NOMO-1 treated with DMSO at 0.1 percent for 48 hours (cell line): ENCODE data around the gene SYNGR1.
"Not testable (repeated sequence)": the region's sequence is repeated elsewhere in the genome, so short reads cannot be mapped to it uniquely, and the experiment has no call there.

ENCODE experiments used
- DNase-seq: peaks from one replicate; lab custom pipeline; 2025; ENCODE audit not compliant: unreplicated experiment; lab: John Stamatoyannopoulos, UW

The SYNGR1 gene

DNA sequence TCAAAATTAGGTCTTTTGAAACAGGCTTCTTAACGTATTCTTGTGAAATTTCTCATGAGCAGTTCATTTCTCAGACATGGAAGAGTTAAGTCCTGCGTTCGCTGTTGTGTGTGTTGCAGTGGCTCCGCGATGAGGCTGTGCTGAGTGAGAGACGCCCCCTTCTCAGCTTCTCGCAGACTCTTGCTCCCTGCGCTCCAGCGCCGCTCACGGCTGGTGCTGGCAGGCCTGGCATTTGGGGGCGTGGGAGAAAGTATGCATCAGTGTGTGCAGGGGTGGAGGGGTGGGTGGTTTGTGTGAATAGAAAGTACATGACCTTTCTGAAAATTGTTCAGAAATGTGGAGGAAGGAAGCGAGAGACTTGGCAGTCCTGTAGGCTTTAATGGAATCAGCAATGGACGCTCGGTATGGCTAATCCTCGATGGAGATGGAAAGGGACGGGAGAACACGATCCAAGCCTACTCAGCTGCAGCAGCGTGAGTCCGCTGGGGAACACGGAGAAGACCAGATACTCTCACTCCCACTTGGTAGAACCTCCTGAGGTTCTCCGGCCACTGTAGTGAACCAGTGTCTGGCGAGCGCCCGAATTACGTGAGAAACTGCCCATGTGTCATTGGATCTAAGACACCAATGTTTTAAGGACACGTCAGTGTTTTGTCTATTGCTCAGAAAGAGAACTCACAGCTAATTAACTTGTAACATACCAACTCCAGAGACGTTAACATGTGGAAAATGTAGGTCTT lies 55.7 kb downstream of the SYNGR1 start:
- no peak for DNase-seq

DNA sequence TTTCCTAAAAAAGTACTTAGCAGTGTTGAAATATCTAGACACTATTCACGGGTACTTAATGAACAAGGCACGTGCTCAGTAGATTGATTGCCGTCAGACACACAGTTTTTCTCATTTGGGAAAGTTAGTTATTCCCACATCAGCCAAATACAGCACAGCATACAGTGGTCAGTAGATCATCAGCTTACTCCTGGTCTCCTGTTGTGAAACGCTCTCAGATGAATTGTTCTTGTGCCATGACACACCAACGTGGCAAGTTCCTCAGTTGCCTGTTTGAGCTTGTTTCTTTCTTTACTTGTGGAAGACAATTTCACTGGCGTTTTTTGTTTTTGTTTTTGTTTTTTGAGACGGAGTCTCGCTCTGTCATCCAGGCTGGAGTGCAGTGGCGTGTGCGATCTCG lies 58.4 kb downstream of the SYNGR1 start:
- DNase-seq: no peak

DNA sequence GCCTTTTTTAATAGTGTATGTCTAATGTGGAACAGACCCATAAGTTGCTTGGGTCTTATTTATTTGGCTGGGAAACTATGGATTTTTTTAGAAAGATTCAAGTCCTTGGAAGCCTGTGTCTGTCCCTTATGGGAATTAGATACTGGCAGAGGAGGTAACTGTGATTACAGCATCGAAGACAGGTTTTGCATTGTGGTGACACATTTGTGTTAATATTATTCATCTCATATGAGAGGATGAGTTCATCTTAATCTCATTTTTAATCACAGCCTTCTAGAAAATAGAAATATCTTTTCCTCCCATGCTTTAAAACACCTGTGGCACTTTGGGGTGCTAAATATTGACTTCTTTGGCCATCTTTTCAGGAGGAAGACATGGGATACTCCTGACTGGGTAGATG lies 59.0 kb downstream of the SYNGR1 start:
- DNase-seq: no peak

DNA sequence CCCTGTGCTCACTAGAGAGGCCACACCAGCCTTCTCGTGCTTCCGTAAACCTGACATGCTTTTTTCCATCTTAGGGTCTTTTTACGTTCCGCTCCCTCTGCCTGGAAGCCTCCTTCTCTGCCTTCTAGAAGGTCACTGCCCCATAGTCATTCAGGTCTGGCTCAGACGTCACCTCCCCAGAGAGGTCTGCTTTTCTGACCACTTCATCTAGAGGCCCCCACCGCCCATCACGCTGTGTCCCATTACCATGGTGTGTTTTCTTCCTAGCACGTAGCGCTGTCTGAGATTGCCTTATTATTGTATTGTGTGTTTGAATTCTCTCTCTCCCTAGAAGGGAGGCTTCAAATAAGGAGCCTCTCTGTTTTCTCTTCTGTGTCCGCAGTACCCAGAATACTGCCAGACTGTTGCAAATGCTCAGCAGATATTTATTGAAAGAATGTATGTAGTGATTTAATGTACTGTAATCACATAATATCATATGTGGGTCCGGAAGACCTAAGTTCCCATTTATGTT lies 59.8 kb downstream of the SYNGR1 start:
- no peak for DNase-seq

DNA sequence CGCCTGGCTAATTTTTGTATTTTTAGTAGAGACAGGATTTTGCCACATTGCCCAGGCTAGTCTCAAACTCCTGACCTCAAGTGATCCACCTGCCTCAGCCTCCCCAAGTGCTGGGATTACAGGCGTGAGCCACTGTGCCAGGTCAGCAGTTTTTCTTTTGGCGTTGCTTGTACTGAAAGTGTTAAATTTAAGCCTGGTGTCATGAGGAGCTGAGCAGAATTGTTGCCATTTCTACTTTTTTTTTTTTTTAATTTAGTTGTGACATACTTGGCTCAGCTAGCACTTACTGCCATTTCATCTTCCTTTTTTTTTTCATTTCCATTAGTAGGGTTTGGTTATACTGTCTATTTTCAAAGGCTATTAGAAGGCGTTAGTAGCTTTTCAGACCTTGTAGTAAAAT lies 60.5 kb downstream of the SYNGR1 start:
- peak; percentile 61 for DNase-seq

DNA sequence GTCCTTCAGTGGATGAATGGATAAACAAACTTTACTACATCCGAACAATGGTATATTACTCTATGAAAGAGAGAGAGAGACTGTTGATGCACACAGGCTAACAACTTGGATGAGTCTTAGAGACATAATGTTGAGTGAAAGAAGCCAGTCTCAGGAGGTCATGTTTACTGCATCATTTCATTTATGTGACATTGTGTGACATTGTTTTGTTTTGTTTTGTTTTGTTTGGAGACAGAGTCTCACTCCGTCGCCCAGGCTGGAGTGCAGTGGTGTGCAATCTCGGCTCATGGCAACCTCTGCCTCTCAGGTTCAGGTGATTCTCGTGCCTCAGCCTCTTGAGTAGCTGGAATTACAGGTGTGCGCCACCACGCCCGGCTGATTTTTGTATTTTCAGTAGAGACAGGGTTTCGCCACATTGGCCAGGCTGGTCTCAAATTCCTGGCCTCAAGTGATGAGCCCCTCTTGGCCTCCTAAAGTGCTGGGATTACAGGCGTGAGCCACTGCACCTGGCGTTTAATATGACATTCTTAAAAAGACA lies 62.1 kb downstream of the SYNGR1 start:
- not testable (repeated sequence) for DNase-seq

DNA sequence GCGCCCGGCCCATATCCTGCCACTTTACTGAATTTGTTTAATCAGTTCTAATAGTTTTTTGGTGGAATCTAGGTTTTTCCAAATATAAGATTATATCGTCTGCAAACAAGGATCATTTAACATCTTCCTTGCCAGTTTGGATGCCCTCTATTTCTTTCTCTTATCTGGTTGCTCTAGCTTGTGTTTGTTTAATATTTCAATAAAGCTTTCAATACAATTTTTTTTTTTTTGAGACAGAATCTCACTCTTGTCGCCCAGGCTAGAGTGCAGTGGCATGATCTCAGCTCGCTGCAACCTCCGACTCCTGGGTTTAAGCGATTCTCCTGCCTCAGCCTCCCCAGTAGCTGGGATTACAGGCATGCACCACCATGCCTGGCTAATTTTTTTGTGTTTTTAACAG lies 63.4 kb downstream of the SYNGR1 start:
- DNase-seq: not testable (repeated sequence)

DNA sequence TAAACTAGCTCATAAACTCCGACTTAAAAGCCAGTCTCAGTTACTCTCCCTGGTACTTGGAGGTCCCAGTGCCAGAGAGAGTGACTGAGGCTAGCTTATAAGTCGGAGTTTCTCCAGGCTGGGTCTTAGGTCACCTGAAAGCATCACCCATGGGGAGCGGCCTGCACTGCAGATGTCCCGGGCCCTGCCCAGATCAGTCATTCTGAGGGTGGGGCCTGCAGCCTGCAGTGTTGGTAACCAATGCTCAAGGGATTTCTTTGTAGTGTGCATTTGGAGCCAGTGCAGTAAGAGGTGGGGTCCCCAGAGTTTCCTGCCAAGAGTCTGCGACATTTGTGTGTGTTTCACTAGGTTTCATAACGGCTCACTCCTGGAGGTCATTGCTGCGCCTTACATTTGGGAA lies 64.6 kb downstream of the SYNGR1 start:
- DNase-seq: no peak

DNA sequence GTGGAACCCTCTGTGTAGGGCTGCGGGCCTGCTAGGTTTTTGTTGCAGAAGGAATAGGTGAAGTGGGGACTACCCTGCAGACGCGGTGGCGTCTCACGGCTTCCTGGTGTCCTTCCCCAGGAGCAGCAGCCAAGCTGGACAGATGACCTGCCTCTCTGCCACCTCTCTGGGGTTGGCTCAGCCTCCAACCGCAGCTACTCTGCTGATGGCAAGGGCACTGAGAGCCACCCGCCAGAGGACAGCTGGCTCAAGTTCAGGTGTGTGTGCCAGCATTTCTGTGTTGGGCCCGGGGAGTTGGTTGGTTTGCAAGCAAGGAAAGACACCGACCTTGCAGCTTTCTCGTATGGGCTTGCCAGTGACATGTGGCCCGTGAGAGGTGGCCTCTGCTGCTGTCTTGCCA lies 65.1 kb downstream of the SYNGR1 start:
- DNase-seq: no peak

DNA sequence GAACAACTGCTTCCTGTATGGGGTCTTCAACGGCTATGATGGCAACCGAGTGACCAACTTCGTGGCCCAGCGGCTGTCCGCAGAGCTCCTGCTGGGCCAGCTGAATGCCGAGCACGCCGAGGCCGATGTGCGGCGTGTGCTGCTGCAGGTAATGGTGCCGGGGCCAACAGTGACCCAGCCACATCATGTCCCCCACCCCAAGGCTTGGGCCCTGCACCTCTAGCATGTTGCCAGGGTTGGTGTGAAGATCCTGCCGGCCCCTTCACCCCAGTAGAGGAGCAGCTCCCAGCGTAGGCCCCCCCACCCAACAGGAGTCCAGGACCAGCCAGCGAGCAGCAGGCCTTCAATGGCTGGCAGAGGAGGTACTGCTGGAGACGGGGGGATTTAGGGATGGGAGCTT lies 65.7 kb downstream of the SYNGR1 start:
- DNase-seq: no peak

DNA sequence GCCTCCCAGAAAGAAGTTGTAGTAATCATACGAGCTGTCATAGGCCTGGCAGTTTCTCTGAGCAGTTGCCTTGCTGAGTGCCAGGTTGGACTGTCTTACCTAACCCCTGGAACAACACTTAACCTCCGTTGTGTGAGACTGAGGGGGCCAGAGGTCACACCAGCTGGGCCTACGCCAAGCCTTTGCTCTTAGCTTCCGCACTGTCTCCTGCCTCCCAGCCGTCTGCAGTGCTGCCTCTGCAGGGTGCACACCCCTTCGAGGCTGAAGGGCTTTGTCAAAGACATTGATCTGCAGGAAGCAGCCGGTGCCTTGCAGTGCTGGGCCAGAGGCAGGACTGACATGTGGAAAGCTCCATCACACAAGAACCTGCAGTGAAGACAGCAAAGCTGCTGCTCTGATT lies 66.5 kb downstream of the SYNGR1 start:
- no peak for DNase-seq

DNA sequence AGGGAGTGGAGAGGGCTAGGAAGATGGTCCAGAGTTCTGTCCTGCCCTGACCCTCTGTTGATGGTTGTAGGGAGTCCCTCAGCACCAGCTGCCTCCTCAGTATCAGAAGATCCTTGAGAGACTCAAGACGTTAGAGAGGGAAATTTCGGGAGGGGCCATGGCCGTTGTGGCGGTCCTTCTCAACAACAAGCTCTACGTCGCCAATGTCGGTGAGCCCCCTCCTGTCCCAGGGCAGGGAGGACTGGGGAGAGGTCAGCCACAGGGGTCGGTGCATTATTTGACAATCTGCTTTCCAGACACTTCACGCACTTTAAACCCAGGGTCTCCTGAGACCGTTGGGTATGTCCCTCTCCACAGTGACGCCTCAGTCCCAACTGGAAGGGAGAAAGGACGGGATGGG lies 67.8 kb downstream of the SYNGR1 start:
- DNase-seq: no peak

DNA sequence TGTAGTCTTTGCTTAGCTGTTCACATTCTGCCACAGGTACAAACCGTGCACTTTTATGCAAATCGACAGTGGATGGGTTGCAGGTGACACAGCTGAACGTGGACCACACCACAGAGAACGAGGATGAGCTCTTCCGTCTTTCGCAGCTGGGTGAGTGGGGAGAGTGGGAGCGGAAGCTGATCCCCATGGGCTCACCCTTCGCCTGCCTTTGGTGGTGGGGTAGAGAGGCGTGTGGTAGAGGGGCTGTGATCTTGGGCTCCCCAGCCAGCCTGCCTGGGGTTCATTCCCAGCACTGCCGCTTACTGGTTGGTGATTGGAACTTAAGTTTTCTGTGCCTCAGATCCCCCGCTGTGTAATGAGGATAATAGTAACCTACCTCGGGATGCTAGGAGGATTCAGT lies 68.9 kb downstream of the SYNGR1 start:
- DNase-seq: no peak

DNA sequence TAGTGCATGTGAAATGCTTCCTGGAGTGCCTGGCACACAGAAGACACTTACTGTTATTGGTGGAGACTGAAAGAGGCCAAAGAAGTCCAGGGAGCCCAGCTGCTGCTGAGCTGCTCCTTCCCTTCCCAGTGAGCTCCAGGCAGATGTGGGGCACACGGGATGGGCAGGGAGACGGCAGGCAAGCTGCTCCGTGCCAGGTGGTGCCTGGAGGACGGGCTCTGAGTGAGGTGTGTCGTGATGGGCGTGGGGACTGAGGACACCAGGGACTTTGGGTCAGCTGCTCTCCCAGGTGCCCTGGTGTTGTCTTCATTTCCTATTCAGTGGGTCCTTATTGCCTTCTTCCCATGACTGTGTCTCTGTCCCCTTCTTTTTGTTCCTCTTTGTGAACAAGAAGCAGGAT lies 69.3 kb downstream of the SYNGR1 start:
- DNase-seq: no peak

DNA sequence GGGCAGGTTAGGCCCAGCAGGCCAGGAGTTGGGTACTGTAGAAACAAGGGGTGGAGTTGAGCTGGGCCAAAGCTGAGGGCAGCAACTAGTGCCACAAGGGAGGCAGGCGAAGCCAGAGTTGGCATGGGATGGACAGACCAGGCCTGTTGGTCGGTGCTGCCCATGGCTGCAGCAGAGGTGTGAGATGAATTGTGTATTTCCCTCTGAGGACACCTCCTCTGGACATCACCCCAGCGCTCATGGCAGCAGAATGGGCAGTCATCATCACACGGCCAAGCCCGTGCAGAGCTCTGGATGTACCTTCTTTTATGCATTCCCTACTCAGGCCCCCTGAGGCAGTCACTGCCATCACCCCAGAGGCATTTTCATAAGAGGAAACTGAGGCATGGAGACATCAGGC lies 70.1 kb downstream of the SYNGR1 start:
- no peak for DNase-seq

DNA sequence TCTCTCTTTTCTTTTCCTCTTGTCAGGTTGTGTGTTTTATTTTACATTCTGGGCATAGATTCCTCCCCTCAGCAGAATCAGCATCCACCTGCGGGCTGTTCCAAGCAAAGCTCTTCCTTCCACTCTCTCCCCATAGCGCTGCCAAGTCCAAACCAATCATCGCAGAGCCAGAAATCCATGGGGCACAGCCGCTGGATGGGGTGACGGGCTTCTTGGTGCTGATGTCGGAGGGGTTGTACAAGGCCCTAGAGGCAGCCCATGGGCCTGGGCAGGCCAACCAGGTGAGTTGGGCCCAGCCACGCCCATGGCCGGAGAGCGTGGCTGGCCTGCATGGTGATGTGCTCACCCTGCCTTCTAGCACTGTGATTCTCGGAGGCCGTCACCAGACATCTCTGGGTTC lies 71.9 kb downstream of the SYNGR1 start:
- no peak for DNase-seq

DNA sequence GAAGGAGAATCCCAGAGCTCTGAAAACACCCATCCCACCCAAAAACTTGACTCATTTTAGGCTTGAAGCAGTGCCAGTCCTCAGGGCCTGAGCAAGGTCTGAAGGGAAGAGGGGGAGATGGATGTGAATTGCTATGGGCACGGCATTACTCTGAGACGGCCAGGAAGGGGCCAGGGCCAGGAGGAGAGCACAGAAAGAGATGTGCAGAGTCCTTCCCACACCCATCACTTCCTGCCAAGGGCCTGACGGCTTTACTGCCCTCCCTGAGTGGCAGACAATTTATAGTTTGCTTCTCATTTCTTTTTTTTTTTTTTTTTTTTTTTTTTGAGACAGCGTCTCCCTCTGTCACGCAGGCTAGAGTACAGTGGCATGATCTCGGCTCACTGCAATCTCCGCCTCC lies 72.3 kb downstream of the SYNGR1 start:
- peak; percentile 25 for DNase-seq

DNA sequence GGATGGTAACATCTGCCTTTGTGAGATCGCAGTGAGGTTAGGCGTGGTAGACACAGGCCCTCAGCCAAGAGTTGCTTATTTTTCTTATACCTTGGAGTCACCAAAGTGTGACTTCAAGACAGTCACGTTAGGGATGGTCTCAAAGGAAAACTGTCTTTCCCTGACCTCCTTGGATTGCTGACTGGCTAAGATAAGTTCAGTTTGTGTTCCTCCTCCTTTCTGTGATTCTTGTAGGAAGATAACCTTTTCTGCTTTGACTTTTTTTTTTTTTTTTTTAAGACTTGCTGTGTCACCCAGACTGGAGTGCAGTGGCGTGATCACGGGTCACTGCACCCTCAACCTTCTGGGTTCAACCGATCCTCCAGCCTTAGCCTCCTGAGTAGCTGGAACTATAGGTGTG lies 72.9 kb downstream of the SYNGR1 start:
- DNase-seq: no peak

DNA sequence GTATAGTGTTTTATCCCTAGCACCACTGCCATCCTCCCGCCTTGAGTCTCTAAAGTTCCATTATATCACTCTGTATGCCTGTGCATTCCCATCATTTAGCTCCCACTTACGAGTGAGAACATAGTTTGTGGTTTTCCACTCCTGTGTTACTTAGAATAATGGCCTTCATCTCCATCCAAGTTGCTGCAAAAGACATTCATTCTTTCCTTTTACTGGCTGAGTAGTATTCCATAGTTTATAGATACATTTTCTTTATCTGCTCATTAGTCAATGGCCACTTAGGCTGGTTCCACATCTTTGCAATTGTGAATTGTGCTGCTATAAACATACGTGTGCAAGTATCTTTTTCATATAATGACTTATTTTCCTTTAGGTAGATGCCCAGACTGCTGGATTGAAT lies 74.2 kb downstream of the SYNGR1 start:
- no peak for DNase-seq

DNA sequence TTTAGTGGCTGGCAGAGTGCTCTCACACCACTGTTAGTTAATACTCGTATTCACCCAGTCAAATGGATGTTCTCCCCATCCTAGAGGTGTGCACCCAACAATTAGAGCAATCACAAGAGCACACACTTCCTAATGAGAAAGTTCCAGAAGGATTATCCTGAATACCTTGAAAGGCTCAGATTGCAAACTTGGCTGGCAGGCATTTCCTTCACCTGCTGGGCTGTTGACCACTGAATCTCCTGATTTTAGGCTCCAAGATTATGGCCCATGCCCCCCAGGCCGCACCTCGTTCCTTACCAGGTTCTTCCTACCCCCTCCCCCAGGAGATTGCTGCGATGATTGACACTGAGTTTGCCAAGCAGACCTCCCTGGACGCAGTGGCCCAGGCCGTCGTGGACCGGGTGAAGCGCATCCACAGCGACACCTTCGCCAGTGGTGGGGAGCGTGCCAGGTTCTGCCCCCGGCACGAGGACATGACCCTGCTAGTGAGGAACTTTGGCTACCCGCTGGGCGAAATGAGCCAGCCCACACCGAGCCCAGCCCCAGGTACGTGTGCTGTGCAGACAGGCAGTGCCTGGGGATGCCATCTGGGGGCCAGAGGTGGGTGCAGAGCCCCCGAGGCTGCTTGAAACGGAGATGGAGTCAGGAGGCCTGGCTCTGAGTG lies 76.7 kb downstream of the SYNGR1 start:
- DNase-seq: no peak

DNA sequence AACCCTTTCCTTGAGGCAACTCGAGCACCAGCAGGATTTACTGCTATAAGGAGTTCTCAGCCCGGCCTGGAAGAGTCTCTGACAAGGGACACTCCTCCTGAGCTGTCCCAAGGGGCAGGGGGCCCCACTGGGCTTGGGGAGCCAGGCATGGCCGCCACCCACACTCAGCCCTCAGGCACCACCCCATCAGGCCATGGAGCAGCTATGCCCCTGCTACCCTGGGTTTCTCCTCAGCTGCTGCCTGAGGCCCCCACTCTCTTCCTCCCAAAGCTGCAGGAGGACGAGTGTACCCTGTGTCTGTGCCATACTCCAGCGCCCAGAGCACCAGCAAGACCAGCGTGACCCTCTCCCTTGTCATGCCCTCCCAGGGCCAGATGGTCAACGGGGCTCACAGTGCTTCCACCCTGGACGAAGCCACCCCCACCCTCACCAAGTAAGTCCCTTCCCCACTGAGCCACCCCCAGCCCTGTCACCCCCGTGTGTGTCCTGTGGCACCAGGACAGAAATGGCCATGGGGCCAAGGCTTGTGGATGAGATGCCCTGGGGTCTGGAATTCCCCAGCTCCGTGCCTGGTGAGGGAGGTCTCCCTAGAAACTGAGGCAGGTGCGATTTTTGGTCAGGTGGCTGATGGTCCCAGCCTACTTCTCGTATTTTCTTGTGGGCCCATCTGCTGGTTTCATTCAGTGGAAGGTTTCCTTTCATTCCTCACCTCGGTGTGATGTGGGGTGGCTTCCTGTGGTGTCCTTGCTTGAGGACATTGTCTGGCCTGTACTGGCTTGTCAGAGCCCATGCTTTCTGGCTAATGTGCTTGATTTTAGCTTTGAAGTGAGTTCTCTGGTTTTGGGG lies 78.2 kb downstream of the SYNGR1 start:
- DNase-seq: no peak
